ENCODE data around the gene PLAGL1. TPM values are rescaled to one million over a fixed set of nuclear protein-coding genes. Genes with fewer than 3 reads are reported as not detected.

The PLAGL1 gene
- total and polyA plus RNA-seq, 2 experiments from 2014 or later, result 48.6 to 88.9 TPM

DNA sequence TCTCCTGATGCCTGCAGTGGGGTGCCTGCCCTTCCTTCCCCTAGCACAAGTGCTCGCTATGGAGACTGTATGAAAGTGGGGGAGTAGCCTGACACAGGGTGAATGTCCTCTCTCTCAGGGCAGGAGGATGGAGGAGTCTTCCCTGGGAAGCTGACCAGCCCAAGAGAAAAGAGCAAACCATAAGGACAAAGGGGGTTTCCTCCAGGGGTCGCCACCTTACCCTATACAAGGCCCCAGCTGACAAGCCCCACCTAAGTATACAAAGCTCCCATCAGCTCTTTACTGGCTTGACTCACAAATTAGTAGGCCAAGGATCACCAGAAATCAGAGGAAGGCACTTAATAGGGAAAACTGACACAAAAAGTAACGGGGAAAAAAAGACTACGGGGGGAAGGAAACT is 54.1 kb downstream of the PLAGL1 start:
- TF ChIP-seq CTCF (IDR thresholded peaks at IDR 0.05; ENCODE audit: poor library complexity) (no peak), EZH2 (IDR thresholded peaks at IDR 0.05; ENCODE audit: borderline replicate concordance) (no peak), EZH2phosphoT487 (IDR thresholded peaks at IDR 0.05; ENCODE audit: low read depth, severe bottlenecking, unreplicated experiment) (no peak)
- H3K27ac ChIP-seq, result no peak overlapping the region

GRCh38 chr6:143952947-143953701 is 54.9 kb downstream of the PLAGL1 start:
- H3K9me2 ChIP-seq (replicated peaks; ENCODE audit: insufficient read depth), result no peaks in the 10 kb centered on the region
- no peaks in the 10 kb centered on the region for H4K20me1 ChIP-seq (ENCODE audit: insufficient read depth, poor library complexity, severe bottlenecking)
- H2AFZ ChIP-seq, result no peak overlapping the region
- H3K36me3 ChIP-seq (replicated peaks; ENCODE audit: insufficient read depth, low read depth), result no peaks in the 10 kb centered on the region
- WGBS (ENCODE audit: low lambda C conversion rate, missing lambda C conversion rate), result 69% methylated on average over 4 of the region's 4 CpGs
- DNase-seq (ENCODE audit: low spot score), result no peak
- no peak overlapping the region for H3K4me3 ChIP-seq
- TF ChIP-seq CTCF (IDR thresholded peaks at IDR 0.05; ENCODE audit: poor library complexity) (no peak), EZH2phosphoT487 (IDR thresholded peaks at IDR 0.05; ENCODE audit: low read depth, severe bottlenecking, unreplicated experiment) (no peak), EZH2 (IDR thresholded peaks at IDR 0.05; ENCODE audit: borderline replicate concordance) (no peak)
- H3K4me1 ChIP-seq (ENCODE audit: insufficient read depth), result peaks cover 18% of the 10 kb centered on the region
- no peak overlapping the region for H3K4me2 ChIP-seq
- H3K27ac ChIP-seq, result no peak overlapping the region
- H3K9me3 ChIP-seq (ENCODE audit: low read depth), result no peaks in the 10 kb centered on the region
- no peaks in the 10 kb centered on the region for H3K27me3 ChIP-seq
- no peaks in the 10 kb centered on the region for H3K79me2 ChIP-seq

More for the DNA sequence above, 54.1 kb downstream of the PLAGL1 start:
- Histone ChIP-seq H3K4me1 (ENCODE audit: insufficient read depth) (peaks cover 22% of the 10 kb centered on the region), H3K4me3 (no peak overlapping the region), H4K20me1 (ENCODE audit: insufficient read depth, poor library complexity, severe bottlenecking) (no peaks in the 10 kb centered on the region), H3K9me2 (replicated peaks; ENCODE audit: insufficient read depth) (no peaks in the 10 kb centered on the region), H3K4me2 (no peak overlapping the region), H3K9me3 (ENCODE audit: low read depth) (no peaks in the 10 kb centered on the region), H3K27me3 (no peaks in the 10 kb centered on the region), H3K36me3 (replicated peaks; ENCODE audit: insufficient read depth, low read depth) (no peaks in the 10 kb centered on the region), H2AFZ (no peak overlapping the region), H3K79me2 (no peaks in the 10 kb centered on the region)
- WGBS (ENCODE audit: low lambda C conversion rate, missing lambda C conversion rate), result 90% methylated on average over 4 of the region's 4 CpGs
- DNase-seq (ENCODE audit: low spot score), result no peak

DNA sequence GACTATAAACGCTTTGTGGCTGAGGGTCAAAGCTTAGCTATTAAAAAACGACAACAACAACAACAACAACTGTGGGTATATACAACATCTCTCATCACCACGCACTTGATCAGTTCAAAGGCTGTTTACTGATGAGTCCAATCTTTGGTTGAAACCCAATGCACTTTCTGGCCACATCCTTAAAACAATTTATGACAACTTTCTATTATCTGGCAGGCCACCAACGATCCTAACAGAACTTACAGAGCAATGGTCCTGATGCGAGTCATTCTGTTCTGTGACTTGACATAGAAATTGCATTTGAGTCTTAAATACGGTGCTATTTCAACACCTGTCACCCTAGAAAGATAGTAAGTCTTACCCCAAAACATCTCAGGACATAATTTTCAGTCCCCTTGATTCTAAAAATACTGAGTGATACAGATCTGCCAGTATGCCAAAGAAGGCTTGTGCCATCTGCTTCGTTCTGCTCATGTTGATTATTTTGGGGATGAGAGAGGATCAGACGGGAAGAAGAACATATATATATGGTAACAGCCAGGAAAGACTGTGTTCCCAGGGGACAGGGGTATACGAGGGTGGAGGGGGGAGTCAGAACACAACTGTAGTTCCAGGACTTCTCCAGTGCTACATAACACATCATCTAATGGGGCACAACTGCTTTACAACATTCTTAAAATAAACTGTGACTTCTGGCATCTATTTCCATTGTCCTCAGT is 55.8 kb downstream of the PLAGL1 start:
- Histone ChIP-seq H3K36me3 (replicated peaks; ENCODE audit: insufficient read depth, low read depth) (no peaks in the 10 kb centered on the region), H3K4me2 (no peak overlapping the region), H3K27me3 (no peaks in the 10 kb centered on the region), H4K20me1 (ENCODE audit: insufficient read depth, poor library complexity, severe bottlenecking) (no peaks in the 10 kb centered on the region), H3K9me2 (replicated peaks; ENCODE audit: insufficient read depth) (no peaks in the 10 kb centered on the region), H3K79me2 (no peaks in the 10 kb centered on the region), H2AFZ (no peak overlapping the region), H3K9me3 (ENCODE audit: low read depth) (no peaks in the 10 kb centered on the region), H3K27ac (no peak overlapping the region), H3K4me3 (no peak overlapping the region), H3K4me1 (ENCODE audit: insufficient read depth) (peaks cover 18% of the 10 kb centered on the region)
- TF ChIP-seq CTCF (IDR thresholded peaks at IDR 0.05; ENCODE audit: poor library complexity) (no peak), EZH2 (IDR thresholded peaks at IDR 0.05; ENCODE audit: borderline replicate concordance) (no peak), EZH2phosphoT487 (IDR thresholded peaks at IDR 0.05; ENCODE audit: low read depth, severe bottlenecking, unreplicated experiment) (no peak)
- WGBS (ENCODE audit: low lambda C conversion rate, missing lambda C conversion rate), result 92% methylated on average over 9 of the region's 9 CpGs
- DNase-seq (ENCODE audit: low spot score), result no peak

Data from hepatocyte (in vitro differentiated cells).